ENCODE results near the gene IL17D. TPM values are rescaled to one million over a fixed set of nuclear protein-coding genes. Genes with fewer than 3 reads are reported as not detected.

The IL17D gene
- total and polyA plus RNA-seq, 9 donors: 1.7 to 12.6 (median 4.4) TPM

DNA sequence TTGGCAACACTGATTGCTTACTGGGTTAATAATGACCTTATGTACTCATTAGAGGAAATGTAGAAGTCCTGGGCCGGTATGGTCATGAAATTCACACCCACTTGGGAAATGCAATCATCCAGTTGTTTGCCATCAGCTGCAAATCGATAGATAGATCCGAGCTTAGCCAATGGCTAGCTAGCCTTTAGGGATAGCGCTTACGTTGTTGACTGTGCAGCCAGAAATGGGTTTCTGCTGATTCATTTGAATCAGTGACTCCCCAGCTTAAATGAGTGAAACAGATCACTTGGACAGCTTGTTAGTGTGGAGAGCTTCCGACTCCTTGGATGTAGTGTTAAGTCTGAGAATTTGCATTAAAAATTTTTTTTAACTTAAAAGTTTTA, 11.8 kb downstream of the IL17D start:
- Histone ChIP-seq H3K4me3 (no peak overlapping the region), H3K4me1 (ENCODE audit: insufficient read depth) (peaks cover 11% of the 10 kb centered on the region), H3K36me3 (no peaks in the 10 kb centered on the region), H3K27ac (peak overlapping the region in 1 of 2 donors; percentile 65), H3K9me3 (no peaks in the 10 kb centered on the region), H3K27me3 (no peaks in the 10 kb centered on the region)
- WGBS, 3 donors: 76 to 80% (median 78%) methylated on average over 6 of the region's 6 CpGs
- intact Hi-C loops (cut with DNase I): loop anchor here in 2 of 4 donors (10.0 kb wide), 2 partner anchors 209 to 221 kb away; no protein-coding TSS in a partner anchor
- DNase-seq: no peak
- TF ChIP-seq EP300 (IDR thresholded peaks at IDR 0.05) (no peak), CTCF (IDR thresholded peaks at IDR 0.05) (no peak)

GRCh38 chr13:20716951-20717350, 13.5 kb downstream of the IL17D start:
- Histone ChIP-seq H3K27me3 (no peaks in the 10 kb centered on the region), H3K4me3 (no peak overlapping the region), H3K36me3 (no peaks in the 10 kb centered on the region), H3K9me3 (no peaks in the 10 kb centered on the region), H3K4me1 (ENCODE audit: insufficient read depth) (peaks cover 14% of the 10 kb centered on the region), H3K27ac (no peak overlapping the region)
- no peak for DNase-seq
- intact Hi-C loops (cut with DNase I): loop anchor here in 2 of 4 donors (10.0 kb wide), 2 partner anchors 208 to 222 kb away; no protein-coding TSS in a partner anchor
- WGBS, 3 donors: 85 to 90% (median 89%) methylated on average over 15 of the region's 15 CpGs
- TF ChIP-seq CTCF (IDR thresholded peaks at IDR 0.05) (no peak), POLR2A (IDR thresholded peaks at IDR 0.05) (no peak), EP300 (IDR thresholded peaks at IDR 0.05) (no peak)

GRCh38 chr13:20717581-20718542, 14.4 kb downstream of the IL17D start:
- intact Hi-C loops (cut with DNase I): loop anchor here in 2 of 4 donors (10.0 kb wide), 2 partner anchors 207 to 223 kb away; no protein-coding TSS in a partner anchor
- Histone ChIP-seq H3K9me3 (no peaks in the 10 kb centered on the region), H3K27ac (no peak overlapping the region), H3K27me3 (no peaks in the 10 kb centered on the region), H3K4me1 (ENCODE audit: insufficient read depth) (peaks cover 14% of the 10 kb centered on the region), H3K36me3 (no peaks in the 10 kb centered on the region), H3K4me3 (no peak overlapping the region)
- 92 to 95% (median 94%) methylated on average over 44 of the region's 44 CpGs for WGBS, 3 donors
- TF ChIP-seq EP300 (IDR thresholded peaks at IDR 0.05): no peak
- no peak for TF ChIP-seq POLR2A (IDR thresholded peaks at IDR 0.05)
- no peak for TF ChIP-seq CTCF (IDR thresholded peaks at IDR 0.05)
- no peak for DNase-seq

DNA sequence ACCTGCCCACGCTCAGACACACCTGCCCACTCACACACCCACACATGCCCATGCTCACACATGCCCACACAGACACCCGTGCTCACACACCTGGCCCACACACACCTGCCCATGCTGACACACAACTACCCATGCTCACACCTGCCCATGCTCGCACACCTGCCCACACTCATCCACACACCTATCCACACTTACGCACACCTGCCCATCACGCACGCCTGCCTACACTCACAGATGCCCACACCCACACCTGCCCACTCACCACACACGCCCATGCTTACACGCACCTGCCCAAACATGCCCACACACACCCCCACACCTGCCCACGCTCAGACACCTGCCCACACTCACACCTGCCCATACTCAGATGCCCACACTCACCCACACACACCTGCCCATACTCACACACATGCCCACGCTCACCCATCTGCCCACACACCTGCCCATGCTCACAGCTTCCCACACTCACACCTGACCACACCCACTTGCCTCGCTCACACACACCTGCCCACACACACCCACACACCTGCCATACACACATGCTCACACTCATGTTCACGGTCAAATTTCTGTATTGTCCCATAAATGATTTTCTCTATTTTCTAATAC, 15.6 kb downstream of the IL17D start:
- Histone ChIP-seq H3K27me3 (no peaks in the 10 kb centered on the region), H3K4me3 (no peak overlapping the region), H3K9me3 (no peaks in the 10 kb centered on the region), H3K4me1 (ENCODE audit: insufficient read depth) (peaks cover 9% of the 10 kb centered on the region), H3K36me3 (no peaks in the 10 kb centered on the region), H3K27ac (no peak overlapping the region)
- 89 to 96% (median 90%) methylated on average over 12 of the region's 12 CpGs for WGBS, 3 donors
- intact Hi-C loops (cut with DNase I): loop anchor here in 2 of 4 donors (10.0 kb wide), 2 partner anchors 206 to 224 kb away; no protein-coding TSS in a partner anchor
- TF ChIP-seq CTCF (IDR thresholded peaks at IDR 0.05): no peak
- TF ChIP-seq EP300 (IDR thresholded peaks at IDR 0.05): no peak
- no peak for TF ChIP-seq POLR2A (IDR thresholded peaks at IDR 0.05)
- no peak for DNase-seq
